ENCODE measurements around the gene PITPNC1. TPM values are rescaled to one million over a fixed set of nuclear protein-coding genes. Genes with fewer than 3 reads are reported as not detected.

PITPNC1 gene
- total and polyA plus RNA-seq, 2 of the 13 experiments (the other 11 are each of a cell fraction or from before 2014, with no cell fraction given), result 4.1 to 5.7 TPM

DNA sequence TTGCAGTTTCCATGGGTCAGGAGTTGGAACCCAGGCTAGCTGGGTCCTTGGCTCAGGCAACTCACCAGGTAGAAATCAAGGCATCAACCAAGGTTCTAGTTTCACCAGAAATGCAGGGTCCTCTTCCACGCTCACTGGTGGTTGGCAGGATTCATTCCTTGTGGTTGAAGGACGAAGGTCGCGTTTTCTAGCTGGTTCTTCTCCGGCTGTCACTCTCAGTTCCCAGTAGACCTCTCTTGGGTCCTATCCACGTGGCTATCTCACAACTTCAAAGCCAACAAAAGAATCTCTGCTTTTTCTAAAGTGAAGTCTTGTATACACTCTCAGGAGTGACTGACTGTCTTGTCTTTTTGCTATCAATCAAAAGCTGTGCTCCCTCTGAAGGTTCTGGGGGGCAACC is 194.4 kb downstream of the PITPNC1 start:
- no peaks in the 10 kb centered on the region for H4K20me1 ChIP-seq (ENCODE audit: insufficient read depth, low read length)
- TF ChIP-seq ZBTB7B (CRISPR knock-in tag; IDR thresholded peaks at IDR 0.05), result no peak
- no peak for TF ChIP-seq ZNF562 (CRISPR knock-in tag; IDR thresholded peaks at IDR 0.05; ENCODE audit: borderline replicate concordance)
- TF ChIP-seq KLF9 (CRISPR knock-in tag; IDR thresholded peaks at IDR 0.05; ENCODE audit: low read depth), result no peak
- TF ChIP-seq MEF2D (CRISPR knock-in tag; IDR thresholded peaks at IDR 0.05), result no peak
- no peaks in the 10 kb centered on the region for H3K4me1 ChIP-seq (ENCODE audit: insufficient read depth, low read length)
- intact Hi-C loops (cut with micrococcal nuclease; ENCODE audit: unreplicated experiment) (no loop called here), in situ Hi-C loops (cut with HindIII; ENCODE audit: extremely low pct_ligation_motif_present, low pct_unique_long_range_greater_than_20kb) (no loop called here)
- ATAC-seq (no peak), FAIRE-seq (no peak), DNase-seq (ENCODE audit: low spot score) (no peak)
- CTCF ChIA-PET (ENCODE audit: low intra/inter-chr PET ratio, low total read pairs), result no interaction called here
- H3K9ac ChIP-seq (ENCODE audit: insufficient read depth, low read depth, low read length), result no peak overlapping the region
- POLR2A ChIA-PET, result no interaction called here
- H3K27ac ChIP-seq (ENCODE audit: extremely low read length, insufficient read depth, low read length), result no peak overlapping the region
- H3K9me3 ChIP-seq (ENCODE audit: low read length), result no peaks in the 10 kb centered on the region
- no TSS peak for BruUV-seq (replicated peaks)
- H3K79me2 ChIP-seq (ENCODE audit: insufficient read depth, low read length), result no peaks in the 10 kb centered on the region
- H3K4me3 ChIP-seq (replicated peaks in 1 of 3; ENCODE audit: insufficient read depth in 1 of 3, low read depth in 2 of 3, low read length in 3 of 3), result no peak overlapping the region
- WGBS (ENCODE audit: low lambda C conversion rate), result 30% methylated on average over 6 of the region's 6 CpGs
- H3K4me2 ChIP-seq (ENCODE audit: low read depth, low read length), result no peak overlapping the region
- no peaks in the 10 kb centered on the region for H3K36me3 ChIP-seq (replicated peaks in 1 of 2; ENCODE audit: control insufficient read depth in 1 of 2, insufficient read depth in 2 of 2, low read length in 2 of 2)
- H2AFZ ChIP-seq (ENCODE audit: low read length), result no peak overlapping the region
- no peaks in the 10 kb centered on the region for H3K27me3 ChIP-seq (ENCODE audit: control insufficient read depth in 1 of 2, insufficient read depth in 2 of 2, low read length in 2 of 2)

DNA sequence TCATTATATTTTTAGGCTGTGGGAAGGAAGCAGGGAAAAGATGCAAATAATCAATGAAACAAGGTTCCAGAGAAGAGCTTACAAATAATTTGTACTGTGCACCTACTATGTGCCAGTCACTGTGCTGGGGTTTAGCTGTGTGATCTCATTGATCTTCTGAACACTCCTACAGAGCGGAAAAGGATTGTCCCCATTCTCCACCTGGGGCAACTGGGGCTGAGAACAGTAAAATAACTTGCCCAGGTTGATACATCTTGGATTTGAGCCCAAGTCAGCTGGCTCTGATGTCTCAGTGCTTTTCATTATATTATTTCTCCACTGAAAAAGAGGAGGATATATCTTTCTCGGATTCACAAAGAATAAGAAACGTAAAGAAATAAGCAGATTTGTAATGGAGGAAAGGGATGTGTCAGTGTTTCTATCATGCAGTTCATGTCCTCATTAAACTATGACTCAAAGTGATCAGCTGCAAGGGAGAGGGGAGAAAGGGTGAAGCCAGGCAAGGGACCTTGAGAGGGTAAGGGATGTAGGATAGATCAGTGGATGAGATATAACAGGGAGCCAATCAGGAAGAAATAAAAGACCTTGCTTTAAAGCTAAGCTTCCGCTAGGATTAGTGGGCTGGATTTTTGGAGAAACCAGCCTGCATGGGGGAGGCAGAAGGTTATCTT is 197.0 kb downstream of the PITPNC1 start:
- Histone ChIP-seq H3K4me3 (replicated peaks in 1 of 3; ENCODE audit: insufficient read depth in 1 of 3, low read depth in 2 of 3, low read length in 3 of 3) (no peak overlapping the region), H3K79me2 (ENCODE audit: insufficient read depth, low read length) (no peaks in the 10 kb centered on the region), H3K27me3 (ENCODE audit: control insufficient read depth in 1 of 2, insufficient read depth in 2 of 2, low read length in 2 of 2) (no peaks in the 10 kb centered on the region), H4K20me1 (ENCODE audit: insufficient read depth, low read length) (no peaks in the 10 kb centered on the region), H3K36me3 (replicated peaks in 1 of 2; ENCODE audit: control insufficient read depth in 1 of 2, insufficient read depth in 2 of 2, low read length in 2 of 2) (no peaks in the 10 kb centered on the region), H3K9me3 (ENCODE audit: low read length) (no peaks in the 10 kb centered on the region), H3K27ac (ENCODE audit: extremely low read length, insufficient read depth, low read length) (no peak overlapping the region), H3K4me2 (ENCODE audit: low read depth, low read length) (no peak overlapping the region), H3K4me1 (ENCODE audit: insufficient read depth, low read length) (peaks cover 5% of the 10 kb centered on the region; the same call in 1 of the 2 replicates), H3K9ac (ENCODE audit: insufficient read depth, low read depth, low read length) (no peak overlapping the region), H2AFZ (ENCODE audit: low read length) (no peak overlapping the region)
- in situ Hi-C loops (cut with HindIII; ENCODE audit: extremely low pct_ligation_motif_present, low pct_unique_long_range_greater_than_20kb) (no loop called here), intact Hi-C loops (cut with micrococcal nuclease; ENCODE audit: unreplicated experiment) (no loop called here)
- ChIA-PET POLR2A (no interaction called here), CTCF (ENCODE audit: low intra/inter-chr PET ratio, low total read pairs) (no interaction called here)
- no peak for ATAC-seq
- no TSS peak for BruUV-seq (replicated peaks)
- WGBS (ENCODE audit: low lambda C conversion rate), result 62% methylated on average over 4 of the region's 4 CpGs
- no peak for FAIRE-seq
- DNase-seq (ENCODE audit: low spot score), result no peak
- TF ChIP-seq ARNT (IDR thresholded peaks at IDR 0.05) (no peak), SOX5 (CRISPR knock-in tag; IDR thresholded peaks at IDR 0.05; ENCODE audit: borderline replicate concordance) (no peak), FOXM1 (CRISPR knock-in tag; IDR thresholded peaks at IDR 0.05) (no peak), SOX6 (IDR thresholded peaks at IDR 0.05) (no peak), SOX6 (CRISPR knock-in tag; IDR thresholded peaks at IDR 0.05) (no peak), HNF4A (CRISPR knock-in tag; IDR thresholded peaks at IDR 0.05) (no peak), PHF8 (CRISPR knock-in tag; IDR thresholded peaks at IDR 0.05) (no peak)
- TF ChIP-seq, protein P1, sequence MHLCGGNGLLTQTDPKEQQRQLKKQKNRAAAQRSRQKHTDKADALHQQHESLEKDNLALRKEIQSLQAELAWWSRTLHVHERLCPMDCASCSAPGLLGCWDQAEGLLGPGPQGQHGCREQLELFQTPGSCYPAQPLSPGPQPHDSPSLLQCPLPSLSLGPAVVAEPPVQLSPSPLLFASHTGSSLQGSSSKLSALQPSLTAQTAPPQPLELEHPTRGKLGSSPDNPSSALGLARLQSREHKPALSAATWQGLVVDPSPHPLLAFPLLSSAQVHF (CRISPR knock-in tag; IDR thresholded peaks at IDR 0.05), result no peak
- TF ChIP-seq, protein P2, sequence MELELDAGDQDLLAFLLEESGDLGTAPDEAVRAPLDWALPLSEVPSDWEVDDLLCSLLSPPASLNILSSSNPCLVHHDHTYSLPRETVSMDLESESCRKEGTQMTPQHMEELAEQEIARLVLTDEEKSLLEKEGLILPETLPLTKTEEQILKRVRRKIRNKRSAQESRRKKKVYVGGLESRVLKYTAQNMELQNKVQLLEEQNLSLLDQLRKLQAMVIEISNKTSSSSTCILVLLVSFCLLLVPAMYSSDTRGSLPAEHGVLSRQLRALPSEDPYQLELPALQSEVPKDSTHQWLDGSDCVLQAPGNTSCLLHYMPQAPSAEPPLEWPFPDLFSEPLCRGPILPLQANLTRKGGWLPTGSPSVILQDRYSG (CRISPR knock-in tag; IDR thresholded peaks at IDR 0.05), result no peak
- TF ChIP-seq, protein P3, sequence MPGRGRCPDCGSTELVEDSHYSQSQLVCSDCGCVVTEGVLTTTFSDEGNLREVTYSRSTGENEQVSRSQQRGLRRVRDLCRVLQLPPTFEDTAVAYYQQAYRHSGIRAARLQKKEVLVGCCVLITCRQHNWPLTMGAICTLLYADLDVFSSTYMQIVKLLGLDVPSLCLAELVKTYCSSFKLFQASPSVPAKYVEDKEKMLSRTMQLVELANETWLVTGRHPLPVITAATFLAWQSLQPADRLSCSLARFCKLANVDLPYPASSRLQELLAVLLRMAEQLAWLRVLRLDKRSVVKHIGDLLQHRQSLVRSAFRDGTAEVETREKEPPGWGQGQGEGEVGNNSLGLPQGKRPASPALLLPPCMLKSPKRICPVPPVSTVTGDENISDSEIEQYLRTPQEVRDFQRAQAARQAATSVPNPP (CRISPR knock-in tag; IDR thresholded peaks at IDR 0.05), result no peak
